ENCODE measurements around the gene NPTXR.

NPTXR gene

GRCh38 chr22:38843657-38844314 lies at the start of gene NPTXR:
NPTXR (minus strand) TSS chr22:38844028.
- DNase-seq: peak; percentile 7

- no peak for DNase-seq
Observed at GRCh38 chr22:38891256-38891655, 47.4 kb upstream of the NPTXR start.

- DNase-seq: no peak
Observed at GRCh38 chr22:38890377-38890776, 46.5 kb upstream of the NPTXR start.

- DNase-seq: no peak
Observed at GRCh38 chr22:38886333-38886732, 42.5 kb upstream of the NPTXR start.

- DNase-seq: no peak
Observed at GRCh38 chr22:38882972-38883622, 39.3 kb upstream of the NPTXR start.

GRCh38 chr22:38881997-38882879 lies 38.4 kb upstream of the NPTXR start:
- no peak for DNase-seq

GRCh38 chr22:38881464-38881871 lies 37.6 kb upstream of the NPTXR start:
- no peak for DNase-seq

- DNase-seq: no peak
Observed at GRCh38 chr22:38879961-38880360, 36.1 kb upstream of the NPTXR start.

GRCh38 chr22:38879108-38879729 lies 35.4 kb upstream of the NPTXR start:
- DNase-seq: no peak

GRCh38 chr22:38878001-38878400 lies 34.2 kb upstream of the NPTXR start:
- no peak for DNase-seq

GRCh38 chr22:38874529-38875222 lies 30.8 kb upstream of the NPTXR start:
- no peak for DNase-seq

- peak; percentile 74 for DNase-seq
Observed at GRCh38 chr22:38873469-38874411, 29.9 kb upstream of the NPTXR start.

- DNase-seq: peak; percentile 5
Observed at GRCh38 chr22:38872831-38873248, 29.0 kb upstream of the NPTXR start.

- peak; percentile 84 for DNase-seq
Observed at GRCh38 chr22:38872172-38872830, 28.5 kb upstream of the NPTXR start, which contains the start of gene CBX6. CBX6 (minus strand) TSS chr22:38872216; CDS start chr22:38872190, 26 bp downstream.

GRCh38 chr22:38871360-38872171 lies 27.7 kb upstream of the NPTXR start:
- no peak for DNase-seq

GRCh38 chr22:38870791-38871359 lies 27.0 kb upstream of the NPTXR start:
- DNase-seq: no peak

GRCh38 chr22:38870312-38870741 lies 26.5 kb upstream of the NPTXR start:
- DNase-seq: peak; percentile 32

- no peak for DNase-seq
Observed at GRCh38 chr22:38869663-38870062, 25.8 kb upstream of the NPTXR start.

- DNase-seq: peak; percentile 32
Observed at GRCh38 chr22:38868886-38869381, 25.1 kb upstream of the NPTXR start.

Data from NCI-H774 (cell line).